Left lung (tissue), 10 donors: Measurements from ENCODE around the gene UBR2. TPM values are rescaled to one million over a fixed set of nuclear protein-coding genes. Genes with fewer than 3 reads are reported as not detected.
"Not testable (repeated sequence)": the region's sequence is repeated elsewhere in the genome, so short reads cannot be mapped to it uniquely, and the experiment has no call there.

ENCODE experiments used
- ATAC-seq: fragments of 200-7000 bp; cut with Tn5 transposase; one replicate; pipeline ENCODE4 v1.9.1; 2020; ENCODE audit warnings: moderate library complexity
- DNase-seq, 4 donors: peaks; one replicate each; pipeline ENCODE4 v3.0.0-alpha.2; 2013 to 2020
- H3K27ac ChIP-seq, 2 donors: fragments of 200-600 bp; sonication (generic) in 1 of 2; one replicate each; pipeline versions ENCODE4 v1.5.0 to v1.8.0; 2020 to 2021
- H3K27me3 ChIP-seq, 2 donors: fragments of 200-600 bp; sonication (generic) in 1 of 2; one replicate each; pipeline versions ENCODE4 v1.5.0 to v1.8.0; 2020 to 2021
- H3K36me3 ChIP-seq, 2 donors: fragments of 200-600 bp; sonication (generic) in 1 of 2; one replicate each; pipeline versions ENCODE4 v1.5.0 to v1.8.0; 2020 to 2021
- H3K4me1 ChIP-seq, 2 donors: fragments of 200-600 bp; one replicate each; pipeline ENCODE4 v1.8.0; 2021
- H3K4me3 ChIP-seq, 2 donors: fragments of 200-600 bp; sonication (generic) in 1 of 2; one replicate each; pipeline versions ENCODE4 v1.5.0 to v1.8.0; 2020 to 2021; ENCODE audit warnings: mild to moderate bottlenecking in 1 of 2
- H3K9me3 ChIP-seq, 2 donors: fragments of 200-600 bp; sonication (generic) in 1 of 2; one replicate each; pipeline versions ENCODE4 v1.5.0 to v1.8.0; 2020 to 2021
- CTCF ChIP-seq, 2 donors: fragments of 200-600 bp; sonication (generic) in 1 of 2; IDR thresholded peaks; one replicate each; pipeline versions ENCODE4 v1.5.0 to v1.8.0; 2021; ENCODE audit warnings: antibody characterized with exemption in 2 of 2
- intact Hi-C, 2 donors: fragments of 100-400 bp; cut with DNase I; formaldehyde crosslinking; loops; one replicate each; pipeline versions ENCODE4 v1.11.2 to v1.14.2; 2022
- polyA plus RNA-seq, 6 donors: library from polyadenylated mRNA; unstranded; fragments of 120-200 nt; gene quantifications; one replicate each; pipeline ENCODE4 v1.2.1, GENCODE V29; 2013; ENCODE audit not compliant: insufficient read length in 6 of 6
- total RNA-seq, 2 donors: library from RNA; stranded (reverse); fragmentation: NEBNext Ultra II Directional; extraction: Animal tissue kit (Norgen Biotek cat#: 25700); gene quantifications; one replicate each; pipeline ENCODE4 v1.2.1, GENCODE V29; 2021
- donor health status: DM: no; HTN: yes; CAD: no.
- donor health status: DM: no; HTN: no; CAD: no.

The UBR2 gene
- total and polyA plus RNA-seq, 8 donors = 27.9 to 34.6 (median 29.3) TPM

- intact Hi-C loops = loop anchor here in 1 of 2 donors (5.0 to 10.0 kb wide), 2 partner anchors 60 to 213 kb away; partner anchors contain the start of genes PRPH2 and RPL7L1
- H3K36me3 ChIP-seq = peaks cover 0 to 96% of the 10 kb centered on the region in 2 donors
- ATAC-seq = no peak
Observed at GRCh38 chr6:42664718-42665117, 100.9 kb downstream of the UBR2 start.

DNA sequence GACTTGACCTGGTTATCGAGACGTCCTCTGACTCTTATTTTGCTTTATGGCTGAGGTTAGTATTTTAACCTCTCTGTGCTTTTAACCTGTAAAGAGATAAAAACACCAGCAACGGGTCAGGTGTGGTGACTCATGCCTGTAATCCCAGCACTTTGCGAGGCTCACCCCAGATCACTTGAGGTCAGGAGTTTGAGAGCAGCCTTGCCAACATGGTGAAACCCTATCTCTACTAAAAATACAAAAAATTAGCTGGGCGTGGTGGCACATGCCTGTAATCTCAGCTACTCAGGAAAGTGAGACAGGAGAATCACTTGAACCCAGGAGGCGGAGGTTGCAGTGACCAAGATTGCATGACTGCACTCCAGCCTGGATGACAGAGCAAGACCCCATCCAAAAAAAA is 110.5 kb downstream of the UBR2 start:
- H3K4me1 ChIP-seq, H3K9me3 ChIP-seq, H3K27me3 ChIP-seq, intact Hi-C loops, H3K27ac ChIP-seq, ATAC-seq, DNase-seq, H3K4me3 ChIP-seq: not testable (repeated sequence)
- H3K36me3 ChIP-seq = peaks cover 0 to 100% of the 10 kb centered on the region in 2 donors

More at GRCh38 chr6:42664718-42665117, 100.9 kb downstream of the UBR2 start:
- Histone ChIP-seq H3K27ac (no peak overlapping the region), H3K4me3 (no peak overlapping the region), H3K4me1 (no peaks in the 10 kb centered on the region), H3K27me3 (no peaks in the 10 kb centered on the region), H3K9me3 (no peaks in the 10 kb centered on the region)
- no peak for DNase-seq
- no peak for TF ChIP-seq CTCF (IDR thresholded peaks at IDR 0.05)

DNA sequence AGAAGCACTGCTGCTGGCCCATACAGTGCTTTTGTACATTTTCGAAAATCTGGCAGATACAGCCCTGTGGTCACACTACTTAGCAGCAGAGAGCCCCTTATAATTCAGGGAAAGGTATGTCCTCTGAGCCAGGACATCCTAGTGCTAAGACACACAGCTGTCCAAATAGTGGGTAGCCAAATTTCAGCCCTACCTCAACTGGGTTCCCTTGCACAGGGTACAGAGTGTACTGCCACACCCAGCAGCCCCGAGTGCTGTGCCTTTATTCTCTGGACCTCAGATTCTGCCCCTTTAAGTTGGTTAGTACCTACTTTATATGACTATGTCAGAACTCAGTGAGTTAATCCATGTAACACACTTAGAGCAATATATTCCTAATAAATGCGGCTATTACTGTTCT is 111.0 kb downstream of the UBR2 start:
- H3K4me3 ChIP-seq = no peak overlapping the region
- H3K27me3 ChIP-seq = no peaks in the 10 kb centered on the region
- H3K9me3 ChIP-seq = no peaks in the 10 kb centered on the region
- no peaks in the 10 kb centered on the region for H3K4me1 ChIP-seq
- intact Hi-C loops = no loop called here
- no peak for DNase-seq
- H3K36me3 ChIP-seq = peaks cover 0 to 100% of the 10 kb centered on the region in 2 donors
- ATAC-seq = no peak
- no peak for TF ChIP-seq CTCF (IDR thresholded peaks at IDR 0.05)
- no peak overlapping the region for H3K27ac ChIP-seq

DNA sequence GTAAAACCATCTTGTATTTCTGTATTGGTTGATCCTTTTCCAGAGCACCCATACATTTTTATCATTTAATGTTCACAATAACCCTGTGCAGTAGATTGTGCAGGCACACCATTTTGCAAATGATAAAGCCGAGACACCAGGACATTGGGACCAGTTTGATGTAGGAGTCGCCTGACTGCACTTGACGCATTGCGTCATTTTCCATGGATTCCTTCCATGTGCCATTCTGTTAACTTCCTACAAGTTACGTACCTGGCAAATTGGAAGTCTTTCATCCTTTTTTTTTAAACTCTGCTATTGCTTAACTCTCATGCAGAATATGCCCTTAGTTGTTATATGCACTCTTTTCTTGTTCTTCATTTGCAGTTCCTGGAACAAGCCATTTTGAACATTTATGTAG is 115.5 kb downstream of the UBR2 start:
- Histone ChIP-seq H3K27ac (no peak overlapping the region), H3K4me1 (no peaks in the 10 kb centered on the region), H3K9me3 (no peaks in the 10 kb centered on the region), H3K27me3 (no peaks in the 10 kb centered on the region), H3K4me3 (no peak overlapping the region), H3K36me3 (peaks cover 0 to 100% of the 10 kb centered on the region in 2 donors)
- intact Hi-C loops = no loop called here
- DNase-seq (no peak), ATAC-seq (no peak)
- TF ChIP-seq CTCF (IDR thresholded peaks at IDR 0.05) = no peak

GRCh38 chr6:42688281-42688680 is 124.5 kb downstream of the UBR2 start:
- DNase-seq = no peak
- Histone ChIP-seq H3K9me3 (no peaks in the 10 kb centered on the region), H3K27ac (no peak overlapping the region), H3K27me3 (no peaks in the 10 kb centered on the region), H3K4me3 (no peak overlapping the region), H3K36me3 (peaks cover 0 to 98% of the 10 kb centered on the region in 2 donors), H3K4me1 (peaks cover 4 to 23% of the 10 kb centered on the region in 2 donors)
- intact Hi-C loops = no loop called here
- no peak for ATAC-seq
- no peak for TF ChIP-seq CTCF (IDR thresholded peaks at IDR 0.05)

DNA sequence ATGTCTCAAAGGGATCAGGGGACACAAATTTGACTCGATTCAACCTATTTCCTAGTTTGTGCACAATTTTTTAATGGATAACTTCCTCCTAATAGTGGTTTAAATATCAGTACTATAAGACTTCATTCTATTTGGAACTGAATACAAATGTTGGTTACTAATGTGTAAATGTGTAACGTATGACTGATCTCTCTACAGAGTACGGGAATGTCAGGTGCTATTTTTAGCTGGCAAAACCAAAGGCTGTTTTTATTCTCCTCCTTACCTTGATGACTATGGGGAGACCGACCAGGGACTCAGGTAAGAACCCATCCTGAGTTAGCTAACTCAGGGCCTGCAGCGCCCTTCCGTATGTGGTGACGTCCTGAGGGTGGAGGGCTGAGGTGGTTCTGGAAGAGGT is 125.5 kb downstream of the UBR2 start:
- Histone ChIP-seq H3K36me3 (peaks cover 0 to 98% of the 10 kb centered on the region in 2 donors), H3K27ac (no peak overlapping the region), H3K27me3 (no peaks in the 10 kb centered on the region), H3K4me3 (no peak overlapping the region), H3K4me1 (peaks cover 4 to 23% of the 10 kb centered on the region in 2 donors), H3K9me3 (no peaks in the 10 kb centered on the region)
- DNase-seq (no peak), ATAC-seq (no peak)
- intact Hi-C loops = no loop called here
- no peak for TF ChIP-seq CTCF (IDR thresholded peaks at IDR 0.05)
